GM19043 (cell line): ENCODE data around the gene SMARCC2.

Experiments
- ATAC-seq: cut with Tn5 transposase; IDR thresholded peaks from one replicate; pipeline ENCODE4 v1.9.1; 2021; ENCODE audit warnings: low read depth; ENCODE audit not compliant: unreplicated experiment

Gene SMARCC2

DNA sequence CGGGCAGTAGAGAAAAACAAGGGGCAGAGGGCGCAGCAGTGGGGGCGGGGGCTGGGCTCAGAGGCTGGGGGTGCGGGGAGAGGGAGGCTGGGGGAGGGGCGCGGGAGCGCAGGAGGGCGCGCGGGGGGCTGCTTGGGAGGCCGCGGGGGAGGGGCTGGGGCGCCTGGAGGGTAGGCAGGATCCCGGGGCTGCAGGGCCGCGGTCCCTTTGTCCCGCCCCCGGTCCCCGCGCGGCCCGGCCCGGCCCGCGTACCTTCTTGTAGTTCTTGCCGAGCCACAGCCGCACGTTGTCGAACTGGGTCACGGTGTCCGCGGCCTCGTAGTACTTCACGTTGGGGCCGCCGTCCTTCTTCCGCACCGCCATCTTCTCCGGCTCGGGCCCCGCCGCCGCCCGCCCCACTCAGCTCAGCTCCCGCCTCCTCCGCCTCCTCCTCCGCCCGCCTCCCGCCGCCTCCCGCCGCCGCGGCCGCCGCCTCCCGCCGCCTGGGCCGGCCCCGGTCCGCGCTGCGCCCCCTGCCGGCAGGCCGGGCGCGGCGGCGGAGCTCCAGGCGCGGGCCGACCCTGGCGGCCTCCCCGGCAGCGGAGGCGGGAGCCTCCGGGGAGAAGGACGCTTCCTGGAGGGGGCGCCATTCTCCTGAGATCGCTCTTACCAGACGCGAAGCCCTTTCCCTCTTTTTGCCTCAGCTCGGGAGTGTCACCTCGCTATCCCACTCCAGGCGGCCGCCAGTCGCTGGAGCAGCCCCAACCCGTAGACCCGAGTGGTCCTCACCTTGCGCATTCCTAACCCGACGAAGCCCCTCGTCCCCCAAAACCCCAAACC lies at the start of gene SMARCC2:
Gene SMARCC2, minus strand, starts transcription at position 385 of the 819 bp plus-strand sequence. Its CDS starts 22 bp downstream, at position 363.
- peak; percentile 57 for ATAC-seq

DNA sequence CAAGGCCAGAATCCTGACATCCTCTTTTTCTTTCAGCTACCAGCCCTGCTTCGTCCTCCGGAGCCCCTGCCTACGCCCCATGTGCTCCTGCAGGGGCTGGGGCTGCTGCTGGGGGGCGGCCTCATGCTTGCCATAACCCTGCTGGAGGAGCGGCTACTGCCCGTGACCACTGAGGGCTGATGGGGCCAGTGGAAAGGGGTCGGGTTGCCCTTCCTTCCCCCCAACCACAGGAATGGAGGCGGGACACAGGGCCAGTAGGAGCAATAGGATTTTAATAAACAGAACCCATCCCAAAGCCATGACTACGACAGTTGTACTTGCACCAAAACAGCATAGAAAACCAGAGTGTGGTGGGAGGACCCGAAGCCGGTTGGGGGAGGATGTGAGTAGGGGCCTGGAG lies 48.3 kb upstream of the SMARCC2 start:
- ATAC-seq: no peak

GRCh38 chr12:56236985-56237384 lies 47.7 kb upstream of the SMARCC2 start:
- no peak for ATAC-seq

GRCh38 chr12:56236091-56236490 lies 46.8 kb upstream of the SMARCC2 start:
- ATAC-seq: no peak

DNA sequence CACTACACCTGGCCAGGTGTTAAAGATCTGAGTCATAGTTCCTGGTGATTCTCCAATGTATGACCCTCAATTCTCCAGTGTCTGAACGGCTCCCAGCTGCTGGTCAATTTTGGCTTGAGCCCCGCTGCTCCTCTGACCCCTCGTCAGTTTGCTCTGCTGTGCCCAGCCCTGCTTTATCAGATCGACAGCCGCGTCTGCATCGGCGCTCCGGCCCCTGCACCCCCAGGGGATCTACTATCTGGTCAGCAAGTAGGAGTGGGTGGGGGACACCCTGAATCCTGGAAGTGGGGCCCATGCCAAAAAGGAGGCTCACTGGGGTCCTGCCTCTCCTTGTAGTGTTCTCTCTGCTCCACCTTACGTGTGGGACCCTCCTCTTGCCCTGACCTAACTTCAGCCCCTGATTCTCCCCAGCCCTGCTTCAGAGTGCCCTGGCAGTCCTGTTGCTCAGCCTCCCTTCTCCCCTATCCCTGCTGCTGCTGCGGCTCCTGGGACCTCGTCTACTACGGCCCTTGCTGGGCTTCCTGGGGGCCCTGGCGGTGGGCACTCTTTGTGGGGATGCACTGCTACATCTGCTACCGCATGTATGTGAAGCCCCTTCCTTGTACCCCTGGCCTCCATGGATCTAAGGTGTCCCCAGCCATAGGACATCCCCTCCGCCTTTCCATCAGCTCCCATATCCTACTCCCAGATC lies 45.6 kb upstream of the SMARCC2 start:
- no peak for ATAC-seq

GRCh38 chr12:56231184-56231582 lies 41.9 kb upstream of the SMARCC2 start:
- ATAC-seq: no peak

DNA sequence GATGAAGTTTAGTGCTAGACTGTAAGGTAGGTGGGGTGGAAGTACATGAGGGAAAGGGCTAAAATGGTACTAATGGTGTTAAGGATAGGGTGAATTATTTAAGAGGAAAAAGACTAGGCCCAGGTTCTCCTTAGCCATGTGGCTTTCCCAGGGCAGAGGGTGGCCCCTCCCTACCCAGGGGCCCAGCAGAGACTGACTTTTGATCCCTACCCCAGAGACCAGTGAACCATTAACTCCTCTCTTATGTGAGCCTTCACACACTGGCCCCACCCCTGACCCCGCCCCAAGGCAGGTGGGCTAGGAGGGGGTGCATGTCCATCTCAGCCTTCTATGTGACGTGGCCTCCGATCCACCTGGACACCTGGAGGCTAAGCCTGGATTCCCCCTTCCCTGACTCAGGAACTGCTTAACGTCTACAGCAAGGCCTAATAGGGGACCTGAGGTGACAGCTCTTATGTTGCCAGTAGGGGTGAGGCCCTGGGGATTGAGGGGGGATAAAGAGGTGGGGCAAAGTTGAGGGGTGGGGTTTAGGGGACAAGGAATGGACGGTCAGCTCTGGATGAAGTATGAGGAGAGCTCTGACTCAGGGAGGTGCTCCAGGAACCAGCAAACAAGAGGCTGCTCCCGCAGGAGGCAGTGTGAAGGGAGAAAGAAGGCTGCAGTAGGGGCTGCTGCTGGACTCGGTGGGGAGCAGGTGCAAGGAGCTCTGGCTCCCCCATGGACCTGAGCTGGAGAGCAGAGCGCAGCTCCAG lies 41.3 kb upstream of the SMARCC2 start:
- ATAC-seq: no peak

- ATAC-seq: no peak
Observed at GRCh38 chr12:56229916-56230431, 40.7 kb upstream of the SMARCC2 start, which contains the start of gene SLC39A5. Gene SLC39A5 (plus strand): TSS chr12:56230051. CDS start chr12:56231275, 1,224 bp downstream.

DNA sequence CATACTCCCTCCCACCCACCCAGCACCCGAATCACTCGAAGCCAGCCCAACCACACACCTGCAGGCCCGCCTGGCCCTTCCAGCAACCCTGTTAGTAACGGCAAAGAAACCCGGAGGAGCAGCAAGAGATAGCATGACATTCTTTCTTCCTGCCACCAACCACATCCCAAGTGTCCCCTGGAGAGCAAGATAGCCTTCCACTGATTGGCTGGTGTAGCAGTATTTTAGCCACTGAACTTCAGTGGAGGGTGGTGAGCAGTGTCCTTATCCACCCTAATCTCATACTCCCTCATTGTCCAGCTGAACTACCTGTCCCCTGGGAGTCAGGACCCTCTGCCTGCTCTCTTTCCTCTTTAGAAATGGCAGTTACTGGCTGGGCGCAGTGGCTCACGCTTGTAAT lies 39.8 kb upstream of the SMARCC2 start:
- ATAC-seq: no peak

DNA sequence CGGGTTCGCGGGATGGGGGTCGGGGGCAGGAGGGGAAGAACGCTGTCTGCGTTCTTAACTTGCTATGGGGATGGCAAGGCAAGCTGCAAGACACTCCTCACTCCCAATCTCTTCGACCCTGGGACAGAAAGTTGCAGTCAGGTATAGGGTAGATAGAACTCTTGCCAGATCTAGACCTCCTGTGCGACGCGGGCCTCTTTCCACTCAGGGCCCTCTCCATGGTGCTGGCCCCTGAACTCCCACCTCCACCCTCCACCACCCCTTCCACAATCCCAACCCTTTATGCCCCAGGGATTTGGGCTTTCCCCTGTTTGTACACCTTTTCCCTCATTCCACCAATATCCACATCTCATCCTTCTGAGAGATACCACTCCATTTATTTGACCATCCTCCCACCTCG lies 35.7 kb upstream of the SMARCC2 start:
- no peak for ATAC-seq

DNA sequence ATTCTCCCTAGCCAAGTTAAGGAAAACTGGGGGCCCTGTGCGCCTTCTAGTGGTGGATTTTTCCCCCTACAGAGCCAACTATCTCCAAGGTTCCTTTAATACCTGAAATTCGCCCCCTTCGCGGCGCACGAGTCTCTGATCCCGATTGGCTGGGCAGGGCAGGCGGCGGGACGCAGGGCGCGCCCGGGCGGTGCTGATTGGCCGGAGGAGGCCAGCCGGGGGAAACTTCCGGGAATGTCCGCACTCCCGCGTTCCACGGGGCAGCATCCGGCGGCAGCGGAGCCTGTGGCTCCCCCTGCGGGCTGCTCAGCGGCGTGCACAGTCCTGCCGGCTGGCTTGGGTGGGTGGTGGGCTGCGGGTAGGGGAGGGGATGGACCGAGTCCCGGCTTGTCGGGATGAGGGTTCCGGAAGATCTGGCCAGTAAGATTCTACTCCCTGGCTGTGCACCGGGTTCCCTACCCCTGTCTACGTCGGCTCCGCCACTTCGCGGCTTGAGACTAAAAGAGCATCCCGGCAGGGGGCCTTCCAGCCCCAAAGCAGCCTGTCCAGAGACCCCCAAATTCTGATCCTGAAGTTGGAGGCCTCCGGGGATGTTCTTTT lies 34.9 kb upstream of the SMARCC2 start, which contains the start of gene NABP2:
Gene NABP2, plus strand, starts transcription at position 241 of the 600 bp plus-strand sequence. CDS start 515 bp downstream, outside the sequence.
- peak; percentile 68 for ATAC-seq

GRCh38 chr12:56223571-56224101 lies 34.4 kb upstream of the SMARCC2 start:
- ATAC-seq: no peak

DNA sequence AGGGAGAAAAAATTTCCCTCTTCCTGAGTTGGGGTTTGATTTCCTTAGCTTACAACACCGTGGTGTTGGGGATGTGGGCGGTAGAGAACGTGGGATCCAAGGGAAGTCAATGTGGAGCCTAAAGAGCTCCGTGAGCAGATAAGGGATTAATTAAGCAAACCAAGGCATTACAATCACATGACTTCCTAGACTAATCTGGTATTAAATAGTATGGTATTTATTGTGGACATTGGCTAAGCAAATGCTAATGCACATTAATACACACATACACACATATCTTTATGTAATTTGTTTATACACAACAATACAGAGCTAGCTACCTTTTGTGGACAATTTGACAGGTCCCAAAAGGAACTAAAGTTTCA lies 33.2 kb upstream of the SMARCC2 start:
- no peak for ATAC-seq

GRCh38 chr12:56221757-56222530 lies 32.7 kb upstream of the SMARCC2 start, which contains the start of gene RNF41:
Gene RNF41 (minus strand): TSS chr12:56221922. CDS start chr12:56214047, 7,875 bp downstream.
- ATAC-seq: peak; percentile 76

- ATAC-seq: peak; percentile 10
Observed at GRCh38 chr12:56221232-56221756, 32.0 kb upstream of the SMARCC2 start.

GRCh38 chr12:56220611-56221231 lies 31.4 kb upstream of the SMARCC2 start:
- ATAC-seq: no peak

DNA sequence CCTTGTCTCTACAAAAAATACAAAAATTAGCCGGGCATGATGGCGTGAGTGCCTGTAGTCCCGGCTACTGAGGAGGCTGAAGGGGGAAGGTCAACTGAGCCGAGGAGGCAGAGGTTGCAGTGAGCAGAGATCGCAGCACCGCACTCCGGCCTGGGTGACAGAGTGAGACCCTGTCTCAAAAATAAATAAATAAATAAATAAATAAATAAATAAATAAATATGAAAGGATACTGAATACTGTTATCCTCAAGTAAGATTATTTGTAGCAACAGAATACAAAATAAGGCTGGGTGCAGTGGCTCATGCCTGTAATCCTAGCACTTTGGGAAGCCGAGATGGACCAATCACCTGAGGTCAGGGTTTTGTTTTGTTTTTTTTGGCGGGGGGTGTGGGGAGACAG lies 30.6 kb upstream of the SMARCC2 start:
- ATAC-seq: no peak

GRCh38 chr12:56216461-56216860 lies 27.2 kb upstream of the SMARCC2 start:
- ATAC-seq: no peak

GRCh38 chr12:56213878-56214277 lies 24.6 kb upstream of the SMARCC2 start:
- no peak for ATAC-seq
